ENCODE data around the gene PSMG4.

The PSMG4 gene

GRCh38 chr6:3311826-3312225 is 53.1 kb downstream of the PSMG4 start:
- no peak for DNase-seq

- no peak for DNase-seq
These were observed 54.0 kb downstream of the PSMG4 start for GRCh38 chr6:3312604-3313231.

DNA sequence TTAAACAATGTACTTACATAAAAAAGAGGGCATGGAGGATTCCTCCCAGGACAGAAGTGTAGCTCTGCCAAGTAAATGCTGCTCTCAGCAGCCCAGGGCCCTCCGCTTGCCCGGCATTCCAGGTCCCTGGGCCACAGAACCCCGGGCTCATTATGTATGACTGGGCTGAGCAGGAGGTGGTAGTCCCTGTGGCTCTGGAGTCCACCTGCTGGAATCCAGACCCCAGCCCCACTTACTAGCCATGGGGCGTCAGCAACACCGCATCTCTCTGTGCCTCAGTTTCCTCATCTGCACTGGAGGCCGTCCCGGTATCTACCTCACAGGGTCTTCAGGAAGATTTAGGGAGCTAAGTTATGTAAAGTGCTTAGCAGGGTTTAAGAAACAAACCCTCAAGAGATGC is 55.4 kb downstream of the PSMG4 start:
- DNase-seq = no peak

DNA sequence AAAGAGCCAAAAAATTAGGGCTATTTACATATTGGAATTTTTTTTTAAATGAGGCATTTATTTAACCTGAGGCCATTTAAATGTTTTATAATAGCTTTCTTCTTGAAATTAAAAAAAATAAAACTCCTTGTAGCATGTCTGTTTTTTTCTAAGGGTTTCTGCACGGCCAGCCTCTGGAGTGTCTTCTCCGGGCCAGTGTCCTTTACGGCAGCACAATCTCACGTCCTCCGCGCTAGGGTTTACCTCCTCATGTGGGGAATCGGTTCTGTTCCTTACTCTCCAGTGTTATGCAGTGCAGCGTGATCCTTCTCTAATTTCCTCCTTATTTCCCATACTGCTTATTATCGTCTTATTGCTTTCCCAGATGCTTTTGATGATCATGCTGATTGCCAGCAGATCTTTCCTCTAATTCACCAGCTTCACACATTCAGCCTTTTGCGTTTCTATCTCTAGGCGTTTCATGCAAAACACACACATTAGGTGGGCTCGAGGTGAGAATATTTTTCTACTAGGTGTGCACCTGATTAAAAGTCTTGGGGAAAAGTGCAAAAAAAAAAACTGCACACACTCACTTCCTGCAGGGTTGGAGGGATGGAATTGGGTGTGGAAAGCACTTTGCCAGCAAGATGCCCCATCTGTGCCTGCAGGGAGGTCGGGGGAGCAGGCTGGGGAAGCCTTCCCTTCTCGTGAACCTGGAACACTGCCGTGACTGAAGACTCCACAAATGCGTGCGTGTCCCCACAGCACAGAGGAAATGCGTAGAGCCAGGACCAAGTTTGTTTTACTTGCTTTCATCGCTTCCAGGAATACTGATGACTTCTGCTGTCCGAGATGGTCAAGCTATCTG is 56.1 kb downstream of the PSMG4 start:
- no peak for DNase-seq

DNA sequence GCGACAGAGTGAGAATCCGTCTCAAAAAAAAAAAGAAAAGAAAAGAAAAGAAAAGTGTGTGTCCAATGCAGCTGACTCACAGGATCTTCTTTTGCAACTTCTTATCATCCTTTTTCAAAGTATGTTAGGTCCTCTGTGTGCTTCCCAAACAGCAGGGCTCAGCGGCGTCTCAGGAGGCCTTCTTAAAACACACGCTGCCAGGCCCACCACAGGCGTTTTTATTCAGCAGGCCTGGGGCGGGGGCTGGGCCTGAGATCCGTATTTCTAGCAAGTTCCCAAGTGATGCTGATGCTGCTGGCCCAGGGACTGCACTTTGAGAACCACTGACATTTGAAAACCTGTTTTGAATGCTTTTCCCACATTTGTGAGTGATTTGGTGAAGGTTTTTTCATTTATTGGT is 57.1 kb downstream of the PSMG4 start:
- DNase-seq = no peak

- no peak for DNase-seq
These were observed 57.6 kb downstream of the PSMG4 start for GRCh38 chr6:3316331-3316730.

DNA sequence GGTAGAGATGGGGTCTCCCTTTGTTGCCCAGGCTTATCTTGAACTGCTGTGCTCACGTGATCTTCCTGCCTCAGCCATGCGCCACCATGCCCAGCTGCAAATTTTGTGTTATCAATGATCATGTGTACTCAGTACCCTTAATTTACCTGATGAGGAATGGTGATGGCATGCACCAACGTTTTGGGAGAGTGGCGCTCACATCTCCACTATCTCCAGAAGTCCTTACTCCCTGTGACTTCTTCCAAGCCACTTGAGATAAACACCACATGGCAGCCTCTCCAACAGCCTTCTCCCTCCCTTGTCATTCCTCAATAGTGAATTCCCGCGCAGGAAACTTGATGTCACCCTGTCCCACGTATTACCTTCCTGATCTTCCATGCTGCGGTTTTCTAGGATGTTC is 58.1 kb downstream of the PSMG4 start:
- DNase-seq = no peak

Data from stimulated activated CD4-positive, alpha-beta T cell treated with anti-CD3 and anti-CD28 coated beads, Interleukin-1b, Interleukin-23, amount 100 ng/mL, for 48 hours (primary cell).